ENCODE measurements around the gene MSANTD2. TPM values are rescaled to one million over a fixed set of nuclear protein-coding genes. Genes with fewer than 3 reads are reported as not detected.

MSANTD2 gene
- total RNA-seq, 1 experiment from 2014 or later, result 8.6 TPM

- no peak overlapping the region for H3K9ac ChIP-seq (ENCODE audit: low read length)
- BruUV-seq (replicated peaks), result no TSS peak
- intact Hi-C loops (cut with micrococcal nuclease), result no loop called here
- H3K4me2 ChIP-seq (ENCODE audit: low read length), result no peak overlapping the region
- H3K4me1 ChIP-seq (ENCODE audit: control insufficient read depth in 1 of 2, insufficient read depth in 2 of 2, low read length in 2 of 2), result peaks cover 3 to 15% of the 10 kb centered on the region in 2 experiments
- H3K36me3 ChIP-seq (ENCODE audit: control insufficient read depth in 1 of 2, insufficient read depth in 2 of 2, low read length in 2 of 2), result no peaks in the 10 kb centered on the region
- H3K9me3 ChIP-seq (ENCODE audit: control insufficient read depth in 1 of 2, insufficient read depth in 1 of 2, low read depth in 1 of 2, low read length in 2 of 2), result no peaks in the 10 kb centered on the region
- POLR2A ChIA-PET, result no interaction called here
- RAD21 ChIA-PET (ENCODE audit: low non-redundant PET in 1 of 2, low total read pairs in 2 of 2, uncharacterized antibody in 2 of 2, unreplicated experiment in 2 of 2), result no interaction called here
- H3K79me2 ChIP-seq (ENCODE audit: insufficient read depth, low read length), result no peaks in the 10 kb centered on the region
- no peaks in the 10 kb centered on the region for H3K27me3 ChIP-seq (ENCODE audit: insufficient read depth, low read length)
- ATAC-seq (no peak), DNase-seq (ENCODE audit: low read depth, low spot score) (no peak)
- no peak overlapping the region for H3K4me3 ChIP-seq (replicated peaks in 1 of 2; ENCODE audit: low read depth in 1 of 2, low read length in 2 of 2)
- no peaks in the 10 kb centered on the region for H3K9me2 ChIP-seq (ENCODE audit: insufficient read depth)
- no peak for TF ChIP-seq ZBTB33 (IDR thresholded peaks at IDR 0.05; ENCODE audit: extremely low read depth, insufficient replicate concordance, low read length)
- TF ChIP-seq FOSL1 (IDR thresholded peaks at IDR 0.05; ENCODE audit: low read depth), result no peak
- no peak for TF ChIP-seq TCF7L2 (IDR thresholded peaks at IDR 0.05; ENCODE audit: borderline replicate concordance, extremely low read depth, insufficient read depth, insufficient read length)
- TF ChIP-seq POLR2A (IDR thresholded peaks at IDR 0.05; ENCODE audit: borderline replicate concordance, extremely low read depth, insufficient read depth, insufficient read length), result no peak
- TF ChIP-seq REST (IDR thresholded peaks at IDR 0.05; ENCODE audit: low read depth), result no peak
- TF ChIP-seq MAX (IDR thresholded peaks at IDR 0.05), result no peak
- no peak for TF ChIP-seq EZH2 (IDR thresholded peaks at IDR 0.05)
- no peak for TF ChIP-seq JUND (IDR thresholded peaks at IDR 0.05)
- no peak for TF ChIP-seq EGR1 (IDR thresholded peaks at IDR 0.05; ENCODE audit: low read depth)
- TF ChIP-seq RAD21 (IDR thresholded peaks at IDR 0.05; ENCODE audit: low read depth), result no peak
- TF ChIP-seq ATF3 (IDR thresholded peaks at IDR 0.05), result no peak
- no peak for TF ChIP-seq SIN3A (IDR thresholded peaks at IDR 0.05; ENCODE audit: low read depth)
- TF ChIP-seq SP1 (IDR thresholded peaks at IDR 0.05; ENCODE audit: low read depth), result no peak
- no peak for TF ChIP-seq ZFX (IDR thresholded peaks at IDR 0.05)
- TF ChIP-seq POLR2AphosphoS5 (IDR thresholded peaks at IDR 0.05; ENCODE audit: low read depth, low read length), result no peak
- no peak for TF ChIP-seq SRF (IDR thresholded peaks at IDR 0.05; ENCODE audit: low read depth)
- no peak for TF ChIP-seq ELF1 (IDR thresholded peaks at IDR 0.05; ENCODE audit: borderline replicate concordance, low read depth)
- CTCF ChIA-PET, result no interaction called here
- no peaks in the 10 kb centered on the region for H4K20me1 ChIP-seq (ENCODE audit: insufficient read depth)
- no peak overlapping the region for H2AFZ ChIP-seq (ENCODE audit: low read depth, low read length, poor library complexity, severe bottlenecking)
- no peak overlapping the region for H3K27ac ChIP-seq (ENCODE audit: low read depth, low read length)
Measured at GRCh38 chr11:124754309-124754708, 45.9 kb downstream of the MSANTD2 start.

All from HCT116 (cell line).